ENCODE results near the gene ARL8B. TPM values are rescaled to one million over a fixed set of nuclear protein-coding genes. Genes with fewer than 3 reads are reported as not detected.
"Not testable (repeated sequence)": the region's sequence is repeated elsewhere in the genome, so short reads cannot be mapped to it uniquely, and the experiment has no call there.

Gene ARL8B
- polyA plus RNA-seq, 3 donors: 67.5 to 79.6 (median 73.4) TPM

DNA sequence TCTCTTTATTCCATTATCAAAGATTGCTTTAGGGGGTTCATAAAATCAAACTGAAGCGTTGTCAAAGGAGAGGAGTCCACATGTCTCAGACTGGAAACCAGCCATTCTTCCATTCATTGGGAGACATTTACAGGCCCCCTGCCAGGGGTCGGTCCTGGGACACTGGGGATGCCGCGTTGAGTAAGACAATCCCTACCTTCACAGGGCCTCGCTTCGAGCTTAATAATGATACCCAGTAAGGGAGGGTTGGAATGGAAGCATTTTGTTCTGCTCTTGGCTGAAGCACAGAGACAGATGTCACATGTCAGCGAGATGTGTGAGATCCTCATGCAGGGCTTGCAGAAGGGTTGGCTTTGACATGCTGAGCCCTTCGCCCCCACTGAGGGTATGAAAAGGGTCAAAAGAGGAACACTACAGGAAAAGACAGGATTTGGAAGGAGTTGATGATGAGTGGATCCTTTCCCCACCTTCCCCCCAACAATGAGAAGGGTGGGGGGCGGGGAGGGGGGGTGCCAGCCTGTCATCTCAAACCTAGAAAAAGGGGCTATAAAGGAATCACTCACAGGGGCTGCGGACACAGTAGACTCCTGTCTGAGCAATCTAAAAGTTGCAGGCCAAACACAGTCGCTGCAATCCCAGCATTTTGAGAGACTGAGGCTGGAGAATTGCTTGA lies 25.6 kb upstream of the ARL8B start:
- peak in 7 of 11 donors; percentile 15 to 48 (median 36) for DNase-seq (ENCODE audit: extremely low read depth in 1 of 11, low read depth in 9 of 11, low spot score in 4 of 11)

DNA sequence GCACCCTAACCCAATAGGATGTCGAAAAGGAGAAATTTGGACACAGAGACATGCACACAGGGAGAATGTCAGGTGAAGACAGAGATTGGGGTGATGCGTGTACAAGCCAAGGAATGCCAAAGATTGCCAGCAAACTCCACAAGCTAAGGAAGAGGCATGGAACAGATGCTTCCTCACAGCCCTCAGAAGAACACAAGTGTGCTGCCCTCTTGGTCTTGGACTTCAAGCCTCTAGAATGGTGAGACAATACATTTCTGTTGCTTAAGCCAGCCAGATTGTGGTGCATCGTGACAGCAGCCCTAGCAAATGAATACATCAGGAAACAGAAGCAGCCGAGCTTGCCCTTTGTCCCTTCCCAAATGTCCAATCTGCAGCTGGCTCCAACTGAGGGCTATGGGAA lies 23.7 kb upstream of the ARL8B start:
- no peak for DNase-seq (ENCODE audit: extremely low read depth in 1 of 11, low read depth in 9 of 11, low spot score in 4 of 11)

DNA sequence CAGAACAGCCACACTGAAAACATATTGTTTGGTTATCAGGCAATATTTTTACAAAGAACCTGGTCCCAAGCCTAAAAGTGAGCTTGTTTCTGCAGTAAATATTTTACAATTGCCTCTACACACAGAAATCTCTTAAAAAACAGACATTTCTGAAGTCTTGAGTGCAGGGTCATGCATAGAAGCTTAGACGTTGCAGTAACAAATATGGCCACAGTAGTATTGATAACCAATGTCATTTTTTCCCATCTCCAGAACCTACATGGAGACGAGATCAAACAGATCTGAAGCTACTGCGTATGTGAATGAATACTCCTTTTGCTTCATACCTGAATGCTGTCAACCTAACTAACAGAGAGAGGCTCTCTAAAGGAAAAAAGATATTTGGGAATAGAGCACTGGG lies 19.6 kb upstream of the ARL8B start:
- no peak for DNase-seq (ENCODE audit: extremely low read depth in 1 of 11, low read depth in 9 of 11, low spot score in 4 of 11)

DNA sequence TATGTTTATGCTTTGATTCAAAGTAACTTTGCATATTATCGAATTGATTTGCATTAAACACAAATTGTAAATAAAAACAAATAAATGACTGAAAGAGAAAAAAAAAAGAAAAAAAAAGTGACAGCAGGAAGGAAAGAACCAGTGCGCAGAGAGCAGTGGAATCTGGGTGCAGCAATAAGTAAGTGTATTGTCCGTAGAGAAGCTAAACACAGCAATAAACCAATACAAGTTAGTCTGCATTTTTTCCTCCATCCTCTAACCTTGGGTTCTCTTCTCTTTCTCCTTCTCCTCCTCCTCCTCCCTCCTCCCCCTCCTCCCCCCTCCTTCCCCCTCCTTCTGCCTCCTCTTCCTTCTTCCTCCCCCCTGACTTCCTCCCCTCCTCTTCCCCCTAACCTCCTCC lies 18.3 kb upstream of the ARL8B start:
- DNase-seq (ENCODE audit: extremely low read depth in 1 of 11, low read depth in 9 of 11, low spot score in 4 of 11): no peak

DNA sequence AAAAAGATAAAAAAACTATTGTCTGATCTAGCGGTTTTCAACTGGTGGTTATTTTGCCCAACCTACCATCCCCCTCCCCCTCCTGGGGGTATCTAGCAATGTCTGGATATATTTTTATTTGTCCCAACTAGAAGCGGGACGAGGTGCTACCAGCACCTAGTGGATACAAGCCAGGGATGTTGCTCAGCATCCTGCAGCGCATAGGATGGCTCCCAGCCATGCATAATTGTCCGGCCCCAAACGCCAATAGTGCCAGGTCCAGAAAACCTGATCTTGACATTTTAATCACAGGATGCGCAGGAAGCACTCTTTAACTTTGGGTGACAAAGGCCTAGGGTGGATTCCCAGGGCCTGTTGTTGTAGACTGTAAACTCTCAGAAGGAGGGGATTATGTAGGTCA lies 17.0 kb upstream of the ARL8B start:
- no peak for DNase-seq (ENCODE audit: extremely low read depth in 1 of 11, low read depth in 9 of 11, low spot score in 4 of 11)

DNA sequence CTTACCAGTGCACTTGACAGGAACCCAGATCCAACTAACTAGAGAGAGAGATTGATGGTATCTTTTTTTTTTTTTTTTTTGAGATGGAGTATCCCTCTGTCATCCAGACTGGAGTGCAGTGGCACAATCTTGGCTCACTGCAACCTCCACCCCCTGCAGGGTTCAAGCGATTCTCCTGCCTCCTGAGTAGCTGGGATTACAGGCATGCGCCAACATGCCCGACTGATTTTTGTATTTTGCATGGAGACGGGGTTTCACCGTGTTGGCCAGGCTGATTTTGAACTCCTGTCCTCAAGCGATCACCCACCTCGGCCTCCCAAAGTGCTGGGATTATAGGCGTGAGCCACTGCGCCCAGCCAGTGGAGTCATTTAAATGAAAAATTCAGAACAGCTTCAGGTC lies 15.7 kb upstream of the ARL8B start:
- not testable (repeated sequence) for DNase-seq (ENCODE audit: extremely low read depth in 1 of 11, low read depth in 9 of 11, low spot score in 4 of 11)

DNA sequence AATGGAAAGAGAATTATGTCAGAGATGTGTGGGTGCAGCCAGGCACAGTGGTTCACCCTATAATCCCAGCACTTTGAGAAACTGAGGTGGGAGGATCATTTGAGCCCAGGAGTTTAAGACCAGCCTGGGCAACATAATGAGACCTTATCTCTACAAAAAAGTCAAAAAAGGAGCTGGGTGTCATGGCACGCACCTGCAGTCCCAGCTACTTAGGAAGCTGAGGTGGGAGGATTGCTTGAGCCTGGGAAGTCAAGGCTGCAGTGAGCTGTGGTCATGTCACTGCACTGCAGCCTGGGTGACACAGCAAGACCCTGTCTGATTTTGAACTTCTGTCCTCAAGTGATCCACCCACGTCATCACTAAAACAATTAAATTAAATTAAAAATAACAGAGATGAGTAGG lies 15.2 kb upstream of the ARL8B start:
- DNase-seq (ENCODE audit: extremely low read depth in 1 of 11, low read depth in 9 of 11, low spot score in 4 of 11): not testable (repeated sequence)

DNA sequence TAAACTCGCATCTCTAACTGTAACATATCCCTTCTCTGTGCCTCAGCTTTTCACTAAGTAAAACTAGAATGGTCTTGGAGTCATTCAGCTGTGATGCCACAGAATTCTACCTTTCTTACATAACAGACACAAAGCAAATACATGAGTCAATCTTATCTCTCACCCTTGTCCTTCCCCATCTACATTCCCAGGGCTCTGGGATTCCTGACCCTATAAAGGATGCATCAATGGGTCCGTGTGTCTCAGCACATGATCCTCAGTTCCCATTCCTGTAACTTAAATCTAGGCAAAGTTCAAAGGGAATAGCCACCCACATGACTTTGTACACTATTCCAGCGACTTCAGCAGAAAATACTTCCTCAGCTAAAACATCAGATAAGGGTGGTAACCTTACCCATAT lies 11.8 kb upstream of the ARL8B start:
- DNase-seq (ENCODE audit: extremely low read depth in 1 of 11, low read depth in 9 of 11, low spot score in 4 of 11): no peak

DNA sequence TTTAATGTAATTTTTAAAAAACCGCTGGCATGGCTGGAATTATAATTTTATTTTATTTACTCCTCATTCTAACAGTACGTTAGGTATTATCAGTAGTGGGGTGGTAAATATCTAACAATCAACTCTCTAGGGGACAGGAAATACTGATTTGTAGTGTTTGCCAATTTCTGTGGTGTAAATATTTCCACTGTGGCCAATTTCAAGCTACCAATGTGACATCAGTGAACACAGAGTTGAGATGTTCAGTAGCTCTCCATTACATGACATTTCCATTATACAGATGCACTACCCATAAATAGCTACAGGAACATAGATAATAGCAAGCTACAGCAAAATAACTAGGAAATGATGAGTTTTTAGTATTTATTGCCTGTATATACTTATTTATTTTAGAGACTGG lies 10.0 kb upstream of the ARL8B start:
- no peak for DNase-seq (ENCODE audit: extremely low read depth in 1 of 11, low read depth in 9 of 11, low spot score in 4 of 11)

DNA sequence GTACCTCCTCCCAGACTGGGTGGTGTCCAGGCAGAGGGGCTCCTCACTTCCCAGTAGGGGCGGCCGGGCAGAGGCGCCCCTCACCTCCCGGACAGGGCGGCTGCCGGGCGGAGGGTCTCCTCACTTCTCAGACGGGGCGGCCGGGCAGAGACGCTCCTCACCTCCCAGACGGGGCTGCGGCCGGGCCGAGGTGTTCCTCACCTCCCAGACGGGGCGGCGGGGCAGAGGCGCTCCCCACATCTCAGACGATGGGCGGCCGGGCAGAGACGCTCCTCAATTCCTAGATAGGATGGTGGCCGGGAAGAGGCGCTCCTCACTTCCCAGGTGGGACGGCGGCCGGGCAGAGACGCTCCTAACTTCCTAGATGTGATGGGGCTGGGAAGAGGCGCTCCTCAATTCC lies 8.4 kb upstream of the ARL8B start:
- not testable (repeated sequence) for DNase-seq (ENCODE audit: extremely low read depth in 1 of 11, low read depth in 9 of 11, low spot score in 4 of 11)

DNA sequence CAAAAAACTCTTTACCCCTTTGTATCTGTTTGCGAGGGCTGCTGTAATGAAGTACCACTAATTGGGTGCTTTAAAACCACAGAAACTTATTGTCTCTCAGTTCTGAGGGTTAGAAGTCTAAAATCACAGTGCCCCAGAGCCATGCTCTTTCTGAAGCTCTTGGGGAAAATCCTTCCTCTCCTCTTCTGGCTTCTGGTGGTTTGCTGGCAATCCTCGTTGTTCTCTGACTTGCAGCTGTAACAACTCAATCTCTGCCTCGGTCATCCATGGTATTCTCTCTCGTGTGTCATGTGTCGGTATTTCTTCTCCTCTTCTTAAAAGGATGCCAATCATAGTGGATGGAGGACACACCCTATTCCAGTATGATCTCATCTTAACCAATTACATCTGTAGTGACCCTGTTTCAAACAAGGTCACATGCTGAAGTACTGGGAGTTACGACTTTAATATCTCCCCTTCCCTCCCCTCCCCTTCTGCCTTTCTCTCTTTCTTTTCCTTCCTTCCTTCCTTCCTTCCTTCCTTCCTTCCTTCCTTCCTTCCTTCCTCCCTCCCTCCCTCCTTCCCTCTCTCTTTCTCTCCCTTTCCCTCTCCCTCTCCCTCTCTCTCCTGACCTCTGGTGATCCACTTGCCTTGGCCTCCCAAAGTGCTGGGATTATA lies 6.5 kb upstream of the ARL8B start:
- DNase-seq (ENCODE audit: extremely low read depth in 1 of 11, low read depth in 9 of 11, low spot score in 4 of 11): no peak

DNA sequence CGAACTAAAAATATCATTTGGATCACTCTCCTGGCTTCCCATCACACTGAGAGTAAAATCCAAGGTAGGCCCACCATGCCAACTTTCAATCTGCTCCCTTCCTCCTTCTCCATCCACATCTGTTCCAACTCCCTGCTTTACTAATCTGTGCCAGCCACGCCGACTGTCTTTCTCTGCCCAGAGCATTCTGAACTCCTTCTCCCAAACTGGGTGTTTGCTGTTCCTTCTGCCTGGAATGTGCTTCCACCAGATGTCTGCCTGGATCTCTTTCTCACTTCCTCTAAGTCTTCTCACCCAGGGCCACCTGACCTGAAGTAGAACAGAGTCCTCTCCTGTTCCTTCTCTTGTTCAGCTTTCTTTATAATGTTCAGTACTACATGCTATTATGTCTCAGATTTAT lies 5.6 kb upstream of the ARL8B start:
- DNase-seq (ENCODE audit: extremely low read depth in 1 of 11, low read depth in 9 of 11, low spot score in 4 of 11): no peak

DNA sequence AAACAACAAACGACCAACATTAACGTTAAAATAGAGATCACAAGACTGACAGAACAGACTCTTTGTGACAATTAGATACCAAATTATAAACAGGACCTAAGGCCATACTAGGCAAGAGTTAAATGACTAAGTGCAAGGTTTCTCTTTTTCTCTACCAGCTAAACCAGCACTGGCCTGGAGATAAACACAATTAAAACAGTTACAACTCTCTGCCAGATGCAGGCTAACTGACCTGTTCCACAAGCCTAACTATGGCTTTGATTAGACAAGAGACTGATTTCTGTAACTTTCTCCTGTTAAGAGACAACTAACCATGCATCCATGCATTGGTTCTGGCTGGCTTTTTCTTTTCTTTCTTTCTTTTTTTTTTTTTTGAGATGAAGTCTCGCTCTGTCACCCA lies 1.6 kb upstream of the ARL8B start:
- DNase-seq (ENCODE audit: extremely low read depth in 1 of 11, low read depth in 9 of 11, low spot score in 4 of 11): no peak

DNA sequence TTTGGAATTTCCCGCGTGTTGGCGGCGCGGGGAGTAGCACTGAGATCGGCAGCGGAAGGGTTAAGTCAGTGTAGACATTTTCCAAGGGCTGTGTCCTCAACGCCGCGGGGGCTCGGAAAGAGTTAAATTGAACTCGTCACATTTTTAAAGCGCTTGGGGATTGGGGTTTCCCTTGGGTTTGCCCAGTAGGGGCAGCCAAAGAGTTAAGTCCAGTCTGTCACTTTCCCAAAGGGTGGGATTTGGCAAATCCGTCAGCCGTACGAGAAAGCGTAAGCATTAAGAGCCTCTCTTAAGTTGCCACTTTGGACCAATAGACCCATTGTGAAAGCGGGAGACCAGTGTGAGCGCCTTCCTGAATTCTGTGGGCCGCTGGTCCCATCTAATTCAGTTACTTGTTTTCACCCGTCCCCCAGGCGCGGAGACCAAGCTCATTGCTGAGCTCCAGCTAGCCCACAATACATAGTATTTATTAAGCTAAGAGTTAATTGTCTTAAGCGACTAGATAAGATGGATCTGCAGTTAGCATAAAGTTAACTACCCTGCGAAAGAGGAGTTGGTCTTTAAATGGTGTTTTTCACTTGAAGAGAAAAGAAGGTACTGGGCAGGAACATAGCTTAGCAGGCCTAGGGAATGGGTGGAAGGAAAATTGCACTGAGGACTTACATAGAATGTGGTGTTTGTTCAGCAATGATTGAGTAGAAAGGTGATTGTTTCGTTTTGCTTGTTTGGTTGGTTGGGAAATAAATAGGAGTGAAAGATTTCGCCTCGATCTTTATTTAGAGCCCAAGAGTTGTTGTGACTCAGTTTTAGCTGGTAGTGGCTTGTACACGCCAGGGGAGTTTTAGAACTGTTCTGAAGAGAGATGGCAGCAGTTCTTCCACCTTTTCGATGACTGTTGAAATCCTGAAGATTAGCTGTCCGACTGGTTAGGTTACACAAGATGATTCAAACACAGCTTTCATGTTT lies 932 bp downstream of the ARL8B start:
- peak in 4 of 11 donors; percentile 15 to 27 (median 18) for DNase-seq (ENCODE audit: extremely low read depth in 1 of 11, low read depth in 9 of 11, low spot score in 4 of 11)

DNA sequence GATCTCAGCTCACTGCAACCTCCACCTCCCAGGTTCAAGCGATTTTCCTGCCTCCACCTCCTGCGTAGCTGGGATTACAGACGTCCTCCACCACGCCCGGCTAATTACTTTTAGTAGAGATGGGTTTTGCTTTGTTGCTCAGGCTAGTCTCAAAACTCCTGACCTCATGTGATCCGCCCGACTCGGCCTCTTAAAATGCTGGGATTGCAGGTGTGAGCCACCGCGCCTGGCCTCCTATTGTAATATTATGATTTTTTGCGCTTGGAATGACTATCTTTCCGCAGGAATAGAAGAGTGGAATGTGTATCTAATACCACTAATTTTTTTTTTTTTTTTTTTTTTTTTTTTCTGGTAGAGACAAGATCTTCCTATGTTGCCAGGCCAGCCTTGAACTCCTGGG lies 1.8 kb downstream of the ARL8B start:
- DNase-seq (ENCODE audit: extremely low read depth in 1 of 11, low read depth in 9 of 11, low spot score in 4 of 11): no peak

DNA sequence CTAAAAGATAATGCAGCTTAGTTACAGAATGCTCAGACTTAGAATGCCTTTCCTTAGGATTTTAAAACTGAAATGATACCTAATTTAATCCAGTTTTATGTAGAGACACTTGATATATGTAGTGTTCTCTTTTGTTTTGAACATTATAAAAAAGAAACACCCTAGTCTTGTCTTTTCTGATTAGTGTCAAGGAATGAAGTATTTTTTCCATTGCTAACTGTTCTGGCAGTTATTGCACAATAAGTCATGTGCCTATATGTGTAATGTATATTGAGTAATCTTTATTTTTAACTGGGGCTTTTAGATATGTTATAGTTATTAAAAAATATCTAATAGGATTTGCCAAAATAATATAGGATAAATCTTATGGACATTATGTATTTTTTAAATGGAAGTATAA lies 4.5 kb downstream of the ARL8B start:
- DNase-seq (ENCODE audit: extremely low read depth in 1 of 11, low read depth in 9 of 11, low spot score in 4 of 11): no peak

DNA sequence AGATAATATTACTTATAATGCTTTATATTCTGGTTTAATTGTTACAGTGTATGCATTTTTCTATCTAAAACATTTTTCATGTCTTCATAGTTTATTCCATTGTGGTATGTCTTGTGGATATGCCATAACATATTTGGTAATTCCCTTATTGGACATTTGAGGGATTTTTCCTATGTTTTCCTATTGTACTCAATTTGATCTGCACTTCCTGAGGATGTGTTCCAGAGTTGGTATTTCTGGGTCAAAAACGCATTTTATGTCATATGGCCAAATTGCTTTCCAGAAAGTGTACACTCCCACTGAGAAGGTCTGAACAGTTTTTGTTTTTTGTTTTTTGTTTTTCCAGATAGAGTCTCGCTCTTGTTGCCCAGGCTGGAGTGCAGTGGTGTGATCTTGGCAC lies 6.8 kb downstream of the ARL8B start:
- DNase-seq (ENCODE audit: extremely low read depth in 1 of 11, low read depth in 9 of 11, low spot score in 4 of 11): no peak

DNA sequence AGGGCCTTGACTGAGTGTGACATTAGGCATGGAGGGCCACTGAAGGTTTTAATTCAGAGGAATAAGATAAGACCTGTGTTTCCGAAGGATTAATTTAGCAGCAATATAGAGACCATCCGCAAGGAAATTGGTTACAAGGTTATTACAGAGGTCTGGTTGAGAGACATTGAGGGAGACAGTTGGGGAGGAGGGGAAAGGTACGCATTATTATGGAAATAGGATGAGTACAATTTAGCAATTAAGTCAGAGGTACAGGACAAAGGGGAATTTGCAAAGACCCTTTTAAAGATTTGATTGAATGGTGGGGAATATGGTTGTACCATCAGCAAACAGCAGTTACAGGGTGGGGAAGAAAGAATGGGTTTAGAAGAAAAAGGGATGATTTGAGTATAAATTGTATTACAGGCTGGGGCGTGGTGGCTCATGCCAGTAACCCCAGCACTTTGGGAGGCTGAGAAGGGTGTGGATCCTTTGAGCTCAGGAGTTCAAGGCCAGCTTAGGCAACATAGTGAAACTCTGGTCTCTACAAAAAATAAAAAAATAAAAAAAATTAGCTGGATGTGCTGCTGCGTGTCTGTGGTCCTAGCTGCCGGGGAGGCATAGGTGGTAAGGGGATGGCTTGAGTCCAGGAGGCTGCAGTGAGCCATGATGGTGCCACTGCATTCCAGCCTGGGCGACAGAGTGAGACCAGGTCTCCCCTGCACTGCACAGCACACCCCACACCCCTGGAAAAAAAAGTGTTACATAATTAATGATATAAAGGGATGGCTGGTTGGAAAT lies 11.3 kb downstream of the ARL8B start:
- DNase-seq (ENCODE audit: extremely low read depth in 1 of 11, low read depth in 9 of 11, low spot score in 4 of 11): no peak

DNA sequence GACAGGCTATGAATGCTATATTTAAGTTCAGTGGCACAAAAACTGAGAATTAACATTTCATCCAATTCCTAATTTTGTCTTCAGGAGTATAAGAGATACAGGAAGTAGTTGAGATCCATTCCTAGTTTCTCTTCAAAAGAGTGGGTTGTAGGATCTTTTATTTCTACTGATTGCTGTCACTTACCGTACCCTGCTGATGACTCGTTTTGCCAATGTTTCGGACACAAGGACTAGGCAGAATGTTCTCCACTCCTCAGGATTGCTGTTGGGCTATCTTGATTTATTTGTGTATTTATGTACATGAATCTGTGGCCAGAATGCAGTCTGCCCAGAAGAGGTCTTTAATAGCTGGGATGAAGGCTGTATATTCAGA lies 11.9 kb downstream of the ARL8B start:
- DNase-seq (ENCODE audit: extremely low read depth in 1 of 11, low read depth in 9 of 11, low spot score in 4 of 11): no peak
